ENCODE measurements around the gene GLUL.
"Not testable (repeated sequence)": the region's sequence is repeated elsewhere in the genome, so short reads cannot be mapped to it uniquely, and the experiment has no call there.

Gene GLUL

GRCh38 chr1:182395906-182396305, 4.3 kb upstream of the GLUL start:
- H3K4me3 ChIP-seq (ENCODE audit: low read depth, low read length) = no peak overlapping the region

DNA sequence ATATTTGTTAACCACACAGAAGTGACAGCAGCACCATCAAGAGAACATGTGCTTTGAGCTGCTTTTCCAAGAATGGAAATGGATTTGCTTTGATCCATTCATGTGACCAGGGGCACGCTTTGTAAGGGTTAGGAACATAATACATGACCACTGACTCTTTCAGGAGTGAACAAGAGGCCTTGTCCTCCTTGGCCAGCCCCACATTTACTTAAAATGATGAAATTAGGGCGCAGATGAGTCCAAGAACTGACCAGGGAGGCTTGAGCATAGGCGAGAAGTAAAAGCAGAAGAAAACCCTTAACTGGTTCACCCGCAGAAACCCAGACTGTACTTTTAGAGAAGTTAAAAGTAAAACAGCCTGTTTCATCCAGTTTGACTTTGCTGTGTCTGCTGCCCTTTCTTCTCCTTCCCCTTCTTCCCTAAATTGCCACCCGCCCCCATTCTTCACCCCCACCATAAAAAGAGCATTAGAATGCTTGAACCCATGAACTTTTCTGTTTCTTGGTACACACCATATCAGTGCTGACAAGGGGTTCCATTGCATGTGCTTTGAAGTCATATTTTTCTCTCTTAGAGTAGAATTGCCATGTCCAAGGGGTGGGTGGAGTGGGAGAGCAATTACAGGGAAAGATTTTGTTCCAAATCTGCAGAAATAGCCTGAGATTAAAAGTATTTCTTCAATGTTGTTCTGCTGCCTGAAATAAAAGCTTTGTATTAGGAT, 2.6 kb upstream of the GLUL start:
- H3K4me3 ChIP-seq (ENCODE audit: low read depth, low read length) = no peak overlapping the region

- peak overlapping the region; percentile 51 for H3K4me3 ChIP-seq (ENCODE audit: low read depth, low read length)
Observed at GRCh38 chr1:182392050-182393028, 749 bp upstream of the GLUL start.

- peak overlapping the region; percentile 91 for H3K4me3 ChIP-seq (ENCODE audit: low read depth, low read length)
Observed at GRCh38 chr1:182391028-182391361, 595 bp downstream of the GLUL start.

DNA sequence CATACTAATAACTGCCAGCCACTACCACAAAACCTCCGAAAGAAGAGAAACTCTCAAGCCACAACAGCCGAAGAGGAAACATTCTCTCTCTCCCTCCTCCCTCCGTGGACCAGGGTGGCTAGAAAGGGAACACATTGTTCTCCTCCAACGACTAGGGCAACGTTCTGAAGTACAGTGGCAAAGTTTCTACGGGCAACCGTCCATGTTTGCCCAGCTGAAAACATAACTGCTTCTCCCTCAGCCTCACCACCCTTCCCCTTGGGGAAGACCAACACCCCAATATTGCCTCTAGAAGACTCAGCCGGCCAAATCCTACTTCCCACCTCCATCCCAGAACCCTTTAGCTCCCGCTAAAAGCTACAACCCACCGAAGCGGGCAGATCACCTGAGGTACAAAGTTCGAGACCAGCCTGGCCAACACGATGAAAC, 2.0 kb downstream of the GLUL start:
- peak overlapping the region; percentile 91 for H3K4me3 ChIP-seq (ENCODE audit: low read depth, low read length)

- H3K4me3 ChIP-seq (ENCODE audit: low read depth, low read length) = peak overlapping the region; percentile 91
Observed at GRCh38 chr1:182388392-182389134, 3.0 kb downstream of the GLUL start.

- H3K4me3 ChIP-seq (ENCODE audit: low read depth, low read length) = no peak overlapping the region
Observed at GRCh38 chr1:182387566-182387965, 4.0 kb downstream of the GLUL start.

- H3K4me3 ChIP-seq (ENCODE audit: low read depth, low read length) = no peak overlapping the region
Observed at GRCh38 chr1:182386980-182387379, 4.6 kb downstream of the GLUL start.

GRCh38 chr1:182385885-182386853, 5.4 kb downstream of the GLUL start:
- H3K4me3 ChIP-seq (ENCODE audit: low read depth, low read length) = no peak overlapping the region

DNA sequence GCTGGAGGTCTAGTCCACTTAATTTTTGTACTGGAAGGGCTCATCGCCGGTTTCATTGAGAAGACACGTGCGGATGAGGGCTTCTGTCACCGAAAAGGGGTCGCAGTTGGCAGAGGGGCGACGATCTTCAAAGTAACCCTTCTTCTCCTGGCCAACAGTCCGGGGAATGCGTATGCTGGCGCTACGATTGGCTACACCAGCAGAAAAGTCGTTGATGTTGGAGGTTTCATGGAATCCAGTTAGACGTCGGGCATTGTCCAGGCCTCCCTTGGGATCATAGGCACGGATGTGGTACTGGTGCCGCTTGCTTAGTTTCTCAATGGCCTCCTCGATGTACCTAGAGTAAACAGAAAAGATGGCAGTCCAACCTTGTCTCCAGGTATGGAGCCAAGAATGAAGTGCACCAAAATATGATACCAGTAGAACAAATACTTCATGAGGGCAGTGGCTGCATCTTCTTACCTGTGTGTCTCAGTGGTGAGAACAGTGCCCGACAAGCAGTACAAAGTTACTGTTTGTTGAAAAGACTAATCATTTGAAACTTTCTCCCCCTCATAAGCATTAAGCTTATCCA, 7.1 kb downstream of the GLUL start:
- H3K4me3 ChIP-seq (ENCODE audit: low read depth, low read length) = no peak overlapping the region

- H3K4me3 ChIP-seq (ENCODE audit: low read depth, low read length) = no peak overlapping the region
Observed at GRCh38 chr1:182383934-182384333, 7.7 kb downstream of the GLUL start.

DNA sequence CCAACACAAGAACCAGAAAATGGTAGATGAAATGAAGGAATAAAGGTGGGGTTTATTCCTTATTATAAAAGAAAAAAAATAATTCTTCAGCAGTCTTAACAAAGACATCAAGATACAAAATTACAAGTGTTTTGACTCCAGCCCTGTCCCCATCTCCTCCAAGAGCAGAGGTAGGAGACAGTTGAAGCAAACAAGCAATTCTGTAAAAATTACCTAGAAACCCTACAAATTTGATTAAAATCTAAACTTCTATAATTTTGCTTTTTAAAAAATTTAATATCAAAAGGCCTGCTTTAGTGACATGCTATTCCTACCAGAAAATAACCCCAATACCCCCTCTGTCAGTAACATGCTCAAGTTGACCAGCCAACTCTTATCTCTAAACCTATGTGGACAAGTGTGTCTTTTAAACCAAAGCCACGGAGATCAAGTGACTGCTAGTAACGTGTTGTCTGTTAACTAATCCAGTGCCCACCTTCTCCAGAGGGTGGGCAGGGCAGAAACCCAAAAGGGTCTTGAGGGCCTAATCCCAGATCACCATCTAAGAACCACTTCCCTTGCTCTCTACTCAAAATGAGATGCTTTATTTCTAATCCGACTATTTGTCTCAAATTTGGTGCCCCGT, 8.4 kb downstream of the GLUL start:
- H3K4me3 ChIP-seq (ENCODE audit: low read depth, low read length) = no peak overlapping the region

DNA sequence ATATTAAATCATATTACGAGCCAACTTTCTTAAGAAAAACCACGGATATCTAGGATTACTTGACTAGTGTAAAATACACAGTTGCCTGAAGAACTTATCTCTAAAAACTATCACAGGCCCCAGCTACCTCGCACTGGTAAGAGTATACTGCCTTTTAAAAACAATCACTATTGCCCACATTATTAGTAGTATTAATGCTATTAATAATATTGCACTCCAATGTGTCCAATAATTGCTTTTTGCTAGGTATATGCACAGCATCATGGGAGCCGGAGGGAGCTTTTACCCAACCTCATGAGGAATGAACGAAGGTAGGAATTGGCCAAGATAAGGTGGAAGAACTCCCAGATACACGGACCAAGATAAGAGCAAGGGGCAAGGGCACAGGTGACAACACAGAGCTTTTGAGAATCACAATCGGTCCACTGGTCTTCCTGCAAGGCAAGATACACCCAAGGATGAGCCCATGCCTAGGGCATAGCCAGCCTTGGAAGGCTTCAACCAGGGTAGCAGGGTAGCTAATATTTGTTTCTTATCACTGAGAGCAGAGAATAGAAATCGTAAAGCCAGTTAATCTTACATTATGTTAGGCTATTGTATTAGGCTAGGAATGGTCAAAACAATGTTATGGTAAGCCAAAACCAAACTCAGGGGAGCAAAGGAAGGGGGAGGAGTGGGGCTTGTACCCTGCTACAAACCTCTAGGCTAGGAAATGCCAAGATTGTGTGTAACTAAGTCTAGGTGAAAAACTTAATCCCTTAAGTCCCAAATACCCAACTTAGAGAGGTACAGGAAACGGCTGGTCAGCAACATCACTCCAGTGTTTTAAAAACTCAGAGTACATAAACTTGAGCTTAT, 9.4 kb downstream of the GLUL start:
- no peak overlapping the region for H3K4me3 ChIP-seq (ENCODE audit: low read depth, low read length)

GRCh38 chr1:182380199-182380598, 11.4 kb downstream of the GLUL start:
- H3K4me3 ChIP-seq (ENCODE audit: low read depth, low read length) = no peak overlapping the region

DNA sequence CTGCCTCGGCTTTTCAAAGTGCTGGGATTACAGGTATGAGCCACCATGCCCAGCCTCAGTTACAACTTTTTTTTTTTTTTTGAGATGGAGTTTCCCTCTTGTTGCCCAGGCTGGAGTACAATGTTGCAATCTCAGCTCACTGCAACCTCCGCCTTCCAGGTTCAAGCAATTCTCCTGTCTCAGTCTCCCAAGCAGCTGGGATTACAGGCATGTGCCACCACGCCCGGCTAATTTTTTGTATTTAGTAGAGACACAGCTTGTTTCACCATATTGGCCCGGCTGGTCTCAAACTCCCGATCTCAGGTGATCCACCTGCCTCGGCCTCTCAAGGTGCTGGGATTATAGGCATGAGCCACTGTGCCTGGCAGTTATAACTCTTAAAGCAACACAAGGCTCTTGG, 11.8 kb downstream of the GLUL start:
- not testable (repeated sequence) for H3K4me3 ChIP-seq (ENCODE audit: low read depth, low read length)

DNA sequence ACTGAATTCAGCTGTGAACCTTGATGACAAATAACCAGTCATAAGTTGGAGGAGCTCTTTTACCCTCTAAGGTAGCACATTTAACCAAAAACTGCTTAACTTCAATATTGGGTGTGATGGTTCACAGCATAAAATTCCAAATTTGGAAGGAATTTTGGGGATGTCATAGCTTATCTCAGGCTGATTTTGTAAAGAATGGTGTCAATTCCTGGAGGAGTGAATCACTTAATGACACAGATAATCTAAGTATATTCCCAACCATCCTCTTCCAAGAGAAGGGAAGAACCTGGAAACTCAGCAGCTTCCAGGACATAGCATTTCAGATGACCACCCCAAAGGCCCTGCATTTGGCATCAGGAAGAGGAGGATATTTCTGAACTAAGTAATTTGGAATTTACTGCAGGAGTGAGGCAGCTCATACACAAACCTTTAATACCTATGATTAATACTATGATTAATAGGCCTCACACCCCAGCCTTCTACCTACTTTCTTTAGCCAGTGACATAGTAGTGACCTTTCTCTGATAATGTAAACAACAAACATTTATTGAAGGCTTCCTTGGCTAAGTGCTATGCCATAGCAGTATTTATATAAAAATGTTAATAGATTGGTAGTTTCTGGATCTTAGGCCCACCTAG, 14.5 kb downstream of the GLUL start:
- H3K4me3 ChIP-seq (ENCODE audit: low read depth, low read length) = no peak overlapping the region

- no peak overlapping the region for H3K4me3 ChIP-seq (ENCODE audit: low read depth, low read length)
Observed at GRCh38 chr1:182374101-182374834, 17.3 kb downstream of the GLUL start.
